Measurements from ENCODE around the gene CATSPERD.
"Not testable (repeated sequence)": the region's sequence is repeated elsewhere in the genome, so short reads cannot be mapped to it uniquely, and the experiment has no call there.

Gene CATSPERD

GRCh38 chr19:5765220-5765619 lies 44.8 kb downstream of the CATSPERD start:
- Histone ChIP-seq H3K27me3 (ENCODE audit: control insufficient read depth, insufficient read depth, low read length) (no peaks in the 10 kb centered on the region), H3K36me3 (ENCODE audit: control insufficient read depth, low read depth, low read length) (no peaks in the 10 kb centered on the region), H3K27ac (ENCODE audit: low read length) (no peak overlapping the region), H3K4me3 (ENCODE audit: low read length) (no peak overlapping the region), H3K9me3 (ENCODE audit: control insufficient read depth, low read depth, low read length) (no peaks in the 10 kb centered on the region), H3K9ac (ENCODE audit: low read length) (no peak overlapping the region), H3K4me1 (ENCODE audit: control insufficient read depth, low read depth, low read length) (no peaks in the 10 kb centered on the region)

DNA sequence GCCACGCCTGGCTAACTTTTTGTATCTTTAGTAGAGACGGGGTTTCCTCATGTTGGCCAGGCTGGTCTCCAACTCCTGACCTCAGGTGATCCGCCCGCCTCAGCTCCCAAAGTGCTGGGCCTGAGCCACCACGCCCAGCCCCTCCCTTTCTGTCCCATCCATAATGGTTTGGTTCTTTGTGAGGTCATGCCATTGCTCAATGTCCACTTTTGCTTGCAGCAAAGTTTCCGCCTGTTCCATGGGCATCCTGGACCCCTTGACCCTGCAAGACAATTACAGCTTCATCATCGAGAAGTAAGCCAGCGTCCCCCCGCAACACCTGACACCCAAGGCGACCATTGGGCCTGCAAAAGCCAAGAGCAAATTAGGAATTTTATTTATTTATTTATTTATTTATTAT lies 47.5 kb downstream of the CATSPERD start:
- no peaks in the 10 kb centered on the region for H3K27me3 ChIP-seq (ENCODE audit: control insufficient read depth, insufficient read depth, low read length)
- H3K9ac ChIP-seq (ENCODE audit: low read length) = no peak overlapping the region
- H3K9me3 ChIP-seq (ENCODE audit: control insufficient read depth, low read depth, low read length) = no peaks in the 10 kb centered on the region
- H3K36me3 ChIP-seq (ENCODE audit: control insufficient read depth, low read depth, low read length) = no peaks in the 10 kb centered on the region
- no peak overlapping the region for H3K4me3 ChIP-seq (ENCODE audit: low read length)
- H3K4me1 ChIP-seq (ENCODE audit: control insufficient read depth, low read depth, low read length) = no peaks in the 10 kb centered on the region
- no peak overlapping the region for H3K27ac ChIP-seq (ENCODE audit: low read length)

- Histone ChIP-seq H3K9ac (ENCODE audit: low read length) (no peak overlapping the region), H3K27ac (ENCODE audit: low read length) (no peak overlapping the region), H3K36me3 (ENCODE audit: control insufficient read depth, low read depth, low read length) (no peaks in the 10 kb centered on the region), H3K4me3 (ENCODE audit: low read length) (no peak overlapping the region), H3K9me3 (ENCODE audit: control insufficient read depth, low read depth, low read length) (no peaks in the 10 kb centered on the region), H3K4me1 (ENCODE audit: control insufficient read depth, low read depth, low read length) (no peaks in the 10 kb centered on the region), H3K27me3 (ENCODE audit: control insufficient read depth, insufficient read depth, low read length) (no peaks in the 10 kb centered on the region)
Observed at GRCh38 chr19:5772416-5772815, 52.0 kb downstream of the CATSPERD start.

DNA sequence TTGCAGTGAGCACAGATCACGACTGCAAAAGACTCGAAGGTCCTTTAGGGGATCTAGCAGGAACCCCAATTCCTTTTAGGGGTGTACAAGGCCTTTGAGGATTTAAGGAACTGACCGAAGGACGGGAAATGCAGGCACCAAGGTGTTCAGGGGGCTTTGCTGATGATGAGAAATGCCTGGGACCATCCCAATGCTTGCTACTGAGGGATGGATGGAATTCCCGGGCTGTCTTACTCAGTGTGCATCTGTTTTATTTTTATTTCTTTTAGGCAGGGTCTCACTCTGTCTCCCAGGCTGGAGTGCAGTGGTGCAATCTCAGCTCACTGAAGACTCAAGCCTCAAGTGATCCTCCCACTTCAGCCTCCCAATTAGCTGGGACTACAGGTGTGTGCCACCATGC lies 52.8 kb downstream of the CATSPERD start:
- no peaks in the 10 kb centered on the region for H3K4me1 ChIP-seq (ENCODE audit: control insufficient read depth, low read depth, low read length)
- no peak overlapping the region for H3K4me3 ChIP-seq (ENCODE audit: low read length)
- H3K9me3 ChIP-seq (ENCODE audit: control insufficient read depth, low read depth, low read length) = no peaks in the 10 kb centered on the region
- H3K27me3 ChIP-seq (ENCODE audit: control insufficient read depth, insufficient read depth, low read length) = no peaks in the 10 kb centered on the region
- H3K9ac ChIP-seq (ENCODE audit: low read length) = peak overlapping the region; percentile 38
- H3K36me3 ChIP-seq (ENCODE audit: control insufficient read depth, low read depth, low read length) = no peaks in the 10 kb centered on the region
- peak overlapping the region; percentile 45 for H3K27ac ChIP-seq (ENCODE audit: low read length)

DNA sequence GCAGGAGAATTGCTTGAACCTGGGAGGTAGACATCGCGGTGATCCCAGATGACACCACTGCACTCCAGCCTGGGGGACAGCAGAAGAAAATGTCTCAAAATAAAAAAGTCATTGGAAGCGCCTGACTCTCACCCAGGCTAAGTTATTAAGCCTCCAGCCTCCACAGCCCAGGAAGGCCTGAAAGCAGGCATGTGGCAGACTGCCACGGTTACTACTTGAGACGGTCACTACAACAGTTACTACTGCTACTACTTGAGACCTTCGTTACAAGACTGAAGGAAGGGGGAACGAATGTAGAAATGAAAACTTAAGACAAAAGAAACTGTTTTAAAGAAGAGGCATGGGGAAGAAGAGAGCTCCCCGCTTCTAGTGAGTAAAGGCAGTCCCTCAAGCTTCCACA lies 54.5 kb downstream of the CATSPERD start:
- Histone ChIP-seq H3K9me3 (ENCODE audit: control insufficient read depth, low read depth, low read length) (no peaks in the 10 kb centered on the region), H3K27me3 (ENCODE audit: control insufficient read depth, insufficient read depth, low read length) (no peaks in the 10 kb centered on the region), H3K27ac (ENCODE audit: low read length) (no peak overlapping the region), H3K36me3 (ENCODE audit: control insufficient read depth, low read depth, low read length) (no peaks in the 10 kb centered on the region), H3K4me3 (ENCODE audit: low read length) (no peak overlapping the region), H3K4me1 (ENCODE audit: control insufficient read depth, low read depth, low read length) (no peaks in the 10 kb centered on the region), H3K9ac (ENCODE audit: low read length) (no peak overlapping the region)

GRCh38 chr19:5775668-5776309 lies 55.4 kb downstream of the CATSPERD start:
- Histone ChIP-seq H3K27me3 (ENCODE audit: control insufficient read depth, insufficient read depth, low read length) (no peaks in the 10 kb centered on the region), H3K36me3 (ENCODE audit: control insufficient read depth, low read depth, low read length) (no peaks in the 10 kb centered on the region), H3K4me3 (ENCODE audit: low read length) (no peak overlapping the region), H3K27ac (ENCODE audit: low read length) (no peak overlapping the region), H3K9me3 (ENCODE audit: control insufficient read depth, low read depth, low read length) (no peaks in the 10 kb centered on the region), H3K4me1 (ENCODE audit: control insufficient read depth, low read depth, low read length) (no peaks in the 10 kb centered on the region), H3K9ac (ENCODE audit: low read length) (no peak overlapping the region)

DNA sequence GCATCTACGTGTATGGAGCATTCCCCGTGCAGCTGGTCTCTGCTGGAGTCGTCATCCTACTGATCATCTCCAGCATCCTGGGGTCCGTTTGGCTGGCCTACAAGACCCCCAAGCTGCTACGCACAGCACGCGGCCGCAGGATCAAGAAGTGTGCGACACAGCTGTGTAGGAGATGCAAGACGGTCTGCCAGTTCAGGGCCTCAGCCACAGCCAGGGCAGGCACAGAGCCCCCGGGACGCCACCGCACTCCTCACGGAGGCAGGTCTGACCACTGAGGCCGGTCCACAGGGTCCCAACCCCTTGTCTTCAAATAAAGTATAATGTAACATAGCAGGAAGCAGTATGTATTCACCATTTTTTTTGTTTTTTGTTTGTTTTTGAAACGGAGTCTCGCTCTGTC lies 58.0 kb downstream of the CATSPERD start:
- no peaks in the 10 kb centered on the region for H3K36me3 ChIP-seq (ENCODE audit: control insufficient read depth, low read depth, low read length)
- no peak overlapping the region for H3K9ac ChIP-seq (ENCODE audit: low read length)
- H3K4me3 ChIP-seq (ENCODE audit: low read length) = no peak overlapping the region
- no peak overlapping the region for H3K27ac ChIP-seq (ENCODE audit: low read length)
- no peaks in the 10 kb centered on the region for H3K27me3 ChIP-seq (ENCODE audit: control insufficient read depth, insufficient read depth, low read length)
- no peaks in the 10 kb centered on the region for H3K4me1 ChIP-seq (ENCODE audit: control insufficient read depth, low read depth, low read length)
- H3K9me3 ChIP-seq (ENCODE audit: control insufficient read depth, low read depth, low read length) = no peaks in the 10 kb centered on the region

GRCh38 chr19:5780916-5781315 lies 60.5 kb downstream of the CATSPERD start:
- H3K27ac ChIP-seq (ENCODE audit: low read length); H3K27me3 ChIP-seq (ENCODE audit: control insufficient read depth, insufficient read depth, low read length); H3K9ac ChIP-seq (ENCODE audit: low read length); H3K4me1 ChIP-seq (ENCODE audit: control insufficient read depth, low read depth, low read length); H3K4me3 ChIP-seq (ENCODE audit: low read length); H3K9me3 ChIP-seq (ENCODE audit: control insufficient read depth, low read depth, low read length): not testable (repeated sequence)
- peaks cover 15% of the 10 kb centered on the region for H3K36me3 ChIP-seq (ENCODE audit: control insufficient read depth, low read depth, low read length)

DNA sequence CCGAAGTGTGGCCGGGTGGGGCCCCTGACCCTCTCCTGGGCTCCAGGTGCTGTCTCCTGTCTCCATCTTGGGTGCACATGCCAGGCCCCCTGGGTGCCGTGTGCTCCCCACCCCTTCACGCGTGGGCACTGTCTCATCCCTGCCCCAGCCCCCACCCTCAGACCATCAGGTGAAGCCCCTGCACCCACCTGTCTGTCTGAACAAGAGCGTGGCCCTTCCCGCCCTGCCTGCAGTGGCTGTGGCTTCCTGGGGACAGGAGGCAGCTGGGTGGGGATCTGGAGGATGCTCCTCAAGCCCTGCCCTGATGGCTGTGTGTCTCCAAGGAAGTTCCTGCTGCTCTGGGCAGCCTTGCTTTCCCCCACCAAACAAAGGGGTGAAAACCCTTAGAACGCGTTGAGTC lies 61.9 kb downstream of the CATSPERD start:
- no peaks in the 10 kb centered on the region for H3K9me3 ChIP-seq (ENCODE audit: control insufficient read depth, low read depth, low read length)
- H3K4me1 ChIP-seq (ENCODE audit: control insufficient read depth, low read depth, low read length) = no peaks in the 10 kb centered on the region
- peaks cover 26% of the 10 kb centered on the region for H3K36me3 ChIP-seq (ENCODE audit: control insufficient read depth, low read depth, low read length)
- H3K9ac ChIP-seq (ENCODE audit: low read length) = no peak overlapping the region
- H3K27ac ChIP-seq (ENCODE audit: low read length) = no peak overlapping the region
- no peak overlapping the region for H3K4me3 ChIP-seq (ENCODE audit: low read length)
- H3K27me3 ChIP-seq (ENCODE audit: control insufficient read depth, insufficient read depth, low read length) = no peaks in the 10 kb centered on the region

DNA sequence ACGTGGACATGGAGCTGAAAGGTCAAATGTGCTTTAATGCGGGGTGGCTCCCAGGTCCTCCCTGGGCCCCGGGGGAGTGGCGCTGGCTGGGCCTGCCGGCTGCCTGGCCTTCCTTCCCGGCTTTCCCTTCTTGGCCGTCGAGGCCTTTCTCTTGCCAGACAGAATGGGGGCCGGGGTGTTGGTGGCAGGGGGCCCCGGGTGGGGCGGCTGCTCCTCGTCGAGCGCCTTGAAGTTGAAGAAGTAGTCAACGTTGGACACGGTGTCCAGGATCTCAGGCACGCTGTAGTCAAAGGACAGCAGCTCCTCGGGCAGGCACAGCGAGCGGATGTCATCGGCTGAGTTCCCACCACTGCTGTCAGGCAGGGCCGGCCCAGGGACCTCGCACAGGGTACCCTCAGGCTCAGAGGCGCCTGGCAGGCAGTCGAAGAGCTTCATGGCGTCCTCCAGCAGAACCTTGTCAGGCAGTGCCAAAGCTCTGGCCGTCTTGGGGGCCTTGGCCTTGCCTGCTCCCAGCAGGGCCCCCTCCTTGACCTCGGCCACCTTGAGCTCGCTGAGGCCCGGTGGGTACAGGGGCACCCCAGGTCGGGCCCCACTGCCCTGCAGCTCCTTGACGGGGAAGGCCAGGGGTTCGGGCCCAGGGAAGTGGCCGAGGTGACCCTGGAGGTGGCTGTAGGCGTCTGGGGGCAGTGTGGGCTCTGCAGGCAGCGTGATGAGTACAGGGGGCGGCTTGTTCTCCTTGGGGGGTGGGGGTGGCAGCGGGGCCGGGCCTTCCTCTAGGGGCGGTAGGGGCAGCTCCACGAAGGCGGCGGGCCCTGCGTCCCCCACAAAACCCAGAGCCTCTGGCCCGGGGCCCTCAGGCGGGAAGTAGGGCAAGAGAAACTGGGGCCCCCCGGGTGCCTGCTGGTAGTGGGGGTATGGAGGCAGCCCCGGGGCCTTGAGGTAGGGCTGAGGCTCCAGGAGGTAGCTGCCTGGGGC lies 62.8 kb downstream of the CATSPERD start:
- no peaks in the 10 kb centered on the region for H3K4me1 ChIP-seq (ENCODE audit: control insufficient read depth, low read depth, low read length)
- no peak overlapping the region for H3K4me3 ChIP-seq (ENCODE audit: low read length)
- H3K9me3 ChIP-seq (ENCODE audit: control insufficient read depth, low read depth, low read length) = no peaks in the 10 kb centered on the region
- peaks cover 35% of the 10 kb centered on the region for H3K36me3 ChIP-seq (ENCODE audit: control insufficient read depth, low read depth, low read length)
- no peak overlapping the region for H3K9ac ChIP-seq (ENCODE audit: low read length)
- H3K27me3 ChIP-seq (ENCODE audit: control insufficient read depth, insufficient read depth, low read length) = no peaks in the 10 kb centered on the region
- no peak overlapping the region for H3K27ac ChIP-seq (ENCODE audit: low read length)

GRCh38 chr19:5784581-5785147 lies 64.2 kb downstream of the CATSPERD start, which contains the start of gene PRR22:
Gene PRR22 (minus strand): TSS chr19:5784746. CDS start chr19:5784660, 86 bp downstream.
- no peak within 1 kb of the TSS for H3K4me3 ChIP-seq (ENCODE audit: low read length)
- no peak within 1 kb of the TSS for H3K9ac ChIP-seq (ENCODE audit: low read length)
- H3K27ac ChIP-seq (ENCODE audit: low read length) = no peak within 1 kb of the TSS
- H3K4me1 ChIP-seq (ENCODE audit: control insufficient read depth, low read depth, low read length) = no peaks in the 10 kb centered on the region
- H3K9me3 ChIP-seq (ENCODE audit: control insufficient read depth, low read depth, low read length) = no peaks in the 10 kb centered on the region
- H3K36me3 ChIP-seq (ENCODE audit: control insufficient read depth, low read depth, low read length) = peaks cover 38% of the 10 kb centered on the region
- no peaks in the 10 kb centered on the region for H3K27me3 ChIP-seq (ENCODE audit: control insufficient read depth, insufficient read depth, low read length)
